Activated CD8-positive, alpha-beta memory T cell treated with anti-CD3 and anti-CD28 coated beads, Interleukin-2, amount 10 ng/mL, durations not matched to agents 7 days and 5 days (primary cell): ENCODE measurements around the gene PPP1R12B. TPM values are rescaled to one million over a fixed set of nuclear protein-coding genes. Genes with fewer than 3 reads are reported as not detected.
"Not testable (repeated sequence)": the region's sequence is repeated elsewhere in the genome, so short reads cannot be mapped to it uniquely, and the experiment has no call there.

ENCODE experiments used
- ATAC-seq: fragments of 150-1000 bp; cut with Tn5 transposase; one replicate; pipeline ENCODE4 v1.10.0; 2021; ENCODE audit warnings: moderate library complexity
- CTCF ChIA-PET: fragments of 350-600 bp; sonication (Branson Sonifier 250); formaldehyde crosslinking; loops from one replicate; lab custom pipeline; 2021; ENCODE audit warnings: antibody characterized with exemption; lab: Charles Lee
- DNase-seq: peaks from one replicate; pipeline ENCODE4 v3.0.0-alpha.2; 2020
- H3K27ac Mint-ChIP-seq: one replicate; pipeline ENCODE4 v1.8.0; 2021; ENCODE audit warnings: mild to moderate bottlenecking, mixed read lengths
- H3K27me3 Mint-ChIP-seq: one replicate; pipeline ENCODE4 v1.8.0; 2021; ENCODE audit warnings: mixed read lengths
- H3K36me3 Mint-ChIP-seq: one replicate; pipeline ENCODE4 v1.8.0; 2021; ENCODE audit warnings: mild to moderate bottlenecking, mixed read lengths
- H3K4me1 Mint-ChIP-seq: one replicate; pipeline ENCODE4 v1.8.0; 2021; ENCODE audit warnings: mixed read lengths
- H3K4me3 Mint-ChIP-seq: one replicate; pipeline ENCODE4 v1.8.0; 2021; ENCODE audit warnings: mild to moderate bottlenecking, moderate library complexity, mixed read lengths
- H3K9me3 Mint-ChIP-seq: one replicate; pipeline ENCODE4 v1.8.0; 2022; ENCODE audit warnings: low read depth, mixed read lengths
- total RNA-seq, 2 experiments: library from RNA; stranded (reverse); gene quantifications; one replicate each; pipeline ENCODE4 v1.2.3, GENCODE V29; 2021

Gene PPP1R12B
- total RNA-seq, 2 experiments from 2014 or later, result 20.3 to 34.2 TPM

GRCh38 chr1:202417141-202417540 is 68.6 kb downstream of the PPP1R12B start:
- DNase-seq, H3K4me1 Mint-ChIP-seq, CTCF ChIA-PET, ATAC-seq, H3K36me3 Mint-ChIP-seq, H3K27me3 Mint-ChIP-seq, H3K27ac Mint-ChIP-seq, H3K9me3 Mint-ChIP-seq, H3K4me3 Mint-ChIP-seq: not testable (repeated sequence)

- H3K27me3 Mint-ChIP-seq, H3K27ac Mint-ChIP-seq, H3K9me3 Mint-ChIP-seq, H3K4me1 Mint-ChIP-seq, CTCF ChIA-PET, ATAC-seq, DNase-seq, H3K4me3 Mint-ChIP-seq, H3K36me3 Mint-ChIP-seq: not testable (repeated sequence)
Observed at GRCh38 chr1:202417762-202418201, 69.3 kb downstream of the PPP1R12B start.

- CTCF ChIA-PET, DNase-seq, H3K9me3 Mint-ChIP-seq, H3K4me3 Mint-ChIP-seq, H3K27ac Mint-ChIP-seq, ATAC-seq, H3K4me1 Mint-ChIP-seq, H3K27me3 Mint-ChIP-seq, H3K36me3 Mint-ChIP-seq: not testable (repeated sequence)
Observed at GRCh38 chr1:202419731-202420130, 71.2 kb downstream of the PPP1R12B start.

GRCh38 chr1:202420422-202421094 is 72.1 kb downstream of the PPP1R12B start:
- H3K27ac Mint-ChIP-seq, H3K4me1 Mint-ChIP-seq, H3K27me3 Mint-ChIP-seq, DNase-seq, ATAC-seq, H3K36me3 Mint-ChIP-seq, CTCF ChIA-PET, H3K9me3 Mint-ChIP-seq, H3K4me3 Mint-ChIP-seq: not testable (repeated sequence)

DNA sequence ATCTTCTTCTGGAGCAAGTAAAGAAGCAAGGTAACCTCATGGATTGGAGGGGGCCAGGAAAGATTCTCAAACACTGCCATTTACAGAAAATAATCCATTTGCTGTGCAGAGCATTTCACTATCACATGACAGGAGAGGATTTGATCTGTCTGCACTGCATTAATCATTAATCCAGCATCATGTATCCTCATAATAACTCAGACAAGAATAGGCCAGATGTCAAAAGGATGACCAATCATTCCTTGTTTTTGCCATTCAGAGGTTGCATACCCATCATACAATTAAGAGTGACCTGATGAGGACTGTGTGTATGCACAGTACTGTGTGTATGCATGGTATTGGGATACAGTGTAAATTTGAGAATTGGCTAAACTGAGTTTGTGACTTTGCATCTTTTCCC is 74.2 kb downstream of the PPP1R12B start:
- ATAC-seq, H3K27me3 Mint-ChIP-seq, H3K27ac Mint-ChIP-seq, H3K36me3 Mint-ChIP-seq, H3K4me3 Mint-ChIP-seq, CTCF ChIA-PET, H3K4me1 Mint-ChIP-seq, H3K9me3 Mint-ChIP-seq, DNase-seq: not testable (repeated sequence)

GRCh38 chr1:202424260-202424659 is 75.8 kb downstream of the PPP1R12B start:
- H3K9me3 Mint-ChIP-seq, H3K36me3 Mint-ChIP-seq, DNase-seq, CTCF ChIA-PET, H3K27me3 Mint-ChIP-seq, H3K4me1 Mint-ChIP-seq, H3K4me3 Mint-ChIP-seq, H3K27ac Mint-ChIP-seq, ATAC-seq: not testable (repeated sequence)

GRCh38 chr1:202430111-202430510 is 81.6 kb downstream of the PPP1R12B start:
- H3K4me1 Mint-ChIP-seq, H3K4me3 Mint-ChIP-seq, CTCF ChIA-PET, H3K36me3 Mint-ChIP-seq, ATAC-seq, DNase-seq, H3K9me3 Mint-ChIP-seq, H3K27ac Mint-ChIP-seq, H3K27me3 Mint-ChIP-seq: not testable (repeated sequence)

GRCh38 chr1:202432338-202432737 is 83.8 kb downstream of the PPP1R12B start:
- DNase-seq, H3K36me3 Mint-ChIP-seq, H3K4me1 Mint-ChIP-seq, H3K27me3 Mint-ChIP-seq, ATAC-seq, CTCF ChIA-PET, H3K4me3 Mint-ChIP-seq, H3K9me3 Mint-ChIP-seq, H3K27ac Mint-ChIP-seq: not testable (repeated sequence)

DNA sequence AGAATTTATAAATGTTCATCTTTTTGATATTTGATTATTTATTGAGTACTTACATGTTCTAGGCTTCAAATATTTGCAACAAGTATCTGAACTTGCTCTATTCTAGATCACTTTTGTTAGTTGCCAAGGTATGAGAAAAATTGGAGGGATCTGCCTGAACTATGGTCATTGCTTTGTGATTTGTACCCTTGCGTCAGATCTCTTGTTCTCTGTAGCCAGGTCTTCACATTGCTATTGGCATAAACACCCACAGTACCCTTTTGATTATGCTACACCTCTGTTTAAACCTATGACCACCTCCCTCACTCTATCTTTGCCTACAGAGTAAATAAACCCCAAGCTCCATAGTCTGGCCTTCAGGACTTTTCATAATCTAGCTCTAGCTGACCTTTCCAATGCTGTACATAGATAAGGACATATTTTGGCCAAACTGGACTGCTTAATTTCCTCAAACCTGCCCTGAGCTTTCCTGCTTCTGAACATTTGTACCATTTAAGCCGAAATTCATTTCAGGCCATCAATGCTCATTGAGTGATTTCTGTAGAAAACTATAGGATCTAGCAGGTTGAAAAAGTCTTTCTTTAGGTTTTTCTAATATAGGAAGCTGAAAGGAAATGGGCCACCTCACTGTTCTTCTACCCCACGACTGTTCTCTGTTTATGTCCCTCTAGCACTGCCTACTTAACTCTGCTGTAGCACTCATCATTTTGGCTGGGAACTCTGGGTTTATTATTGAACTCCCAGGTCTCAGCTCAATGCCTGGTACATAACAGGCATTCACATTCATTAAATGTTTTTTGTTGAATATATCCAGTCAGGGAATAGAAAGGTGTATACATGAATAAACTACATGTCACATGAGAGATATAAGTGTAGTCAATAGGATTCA is 84.9 kb downstream of the PPP1R12B start:
- ATAC-seq (no peak), DNase-seq (no peak)
- Mint-ChIP-seq H3K4me1 (no peaks in the 10 kb centered on the region), H3K36me3 (peaks cover 9% of the 10 kb centered on the region), H3K9me3 (no peaks in the 10 kb centered on the region), H3K27ac (no peak overlapping the region), H3K27me3 (no peaks in the 10 kb centered on the region), H3K4me3 (no peak overlapping the region)
- CTCF ChIA-PET, result no interaction called here

- DNase-seq, result no peak
- H3K9me3 Mint-ChIP-seq, result no peaks in the 10 kb centered on the region
- ATAC-seq, result no peak
- no peak overlapping the region for H3K4me3 Mint-ChIP-seq
- H3K27ac Mint-ChIP-seq, result no peak overlapping the region
- H3K27me3 Mint-ChIP-seq, result no peaks in the 10 kb centered on the region
- CTCF ChIA-PET, result no interaction called here
- H3K36me3 Mint-ChIP-seq, result peaks cover 9% of the 10 kb centered on the region
- H3K4me1 Mint-ChIP-seq, result no peaks in the 10 kb centered on the region
Observed at GRCh38 chr1:202434059-202434458, 85.6 kb downstream of the PPP1R12B start.

DNA sequence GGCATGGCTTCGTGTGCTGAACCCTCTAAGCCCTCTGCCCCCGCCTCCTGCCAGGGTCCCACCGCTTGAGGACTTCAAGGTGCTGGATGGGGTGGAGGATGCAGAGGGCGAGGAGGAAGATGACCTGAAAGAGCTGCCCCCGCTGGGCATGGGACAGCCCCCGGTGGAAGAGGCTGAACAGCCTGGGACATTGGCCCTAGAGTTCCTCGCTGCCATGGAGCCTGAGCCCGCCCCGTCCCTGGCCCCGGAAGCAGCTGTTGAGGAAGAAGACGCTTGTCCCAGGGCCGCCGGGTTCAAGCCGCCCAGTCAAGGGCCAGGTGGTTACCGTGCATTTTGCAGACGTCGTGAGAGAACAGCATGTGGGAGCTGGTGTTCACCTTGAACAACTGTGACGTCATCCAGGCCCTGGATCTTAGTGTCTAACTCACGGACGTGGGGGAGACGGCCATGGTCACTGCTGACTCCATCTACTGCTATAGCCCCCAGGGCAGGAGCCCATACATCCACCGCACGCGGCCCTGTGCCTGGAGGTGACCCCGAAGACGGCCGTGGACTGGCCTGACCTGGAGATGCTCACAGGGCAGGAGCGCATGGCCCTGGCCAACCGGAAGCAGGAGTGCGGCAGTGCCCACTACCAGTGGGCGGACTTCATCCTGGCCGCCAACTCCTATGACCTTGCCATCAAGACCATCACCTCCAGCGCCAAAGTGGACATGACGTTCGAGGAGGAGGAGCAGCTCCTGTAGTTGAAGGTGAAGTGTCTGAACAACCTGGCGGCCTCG is 90.1 kb downstream of the PPP1R12B start:
- Mint-ChIP-seq H3K4me3 (no peak overlapping the region), H3K27me3 (no peaks in the 10 kb centered on the region), H3K9me3 (no peaks in the 10 kb centered on the region), H3K4me1 (no peaks in the 10 kb centered on the region), H3K36me3 (peaks cover 5% of the 10 kb centered on the region), H3K27ac (no peak overlapping the region)
- ATAC-seq (no peak), DNase-seq (no peak)
- CTCF ChIA-PET, result no interaction called here

DNA sequence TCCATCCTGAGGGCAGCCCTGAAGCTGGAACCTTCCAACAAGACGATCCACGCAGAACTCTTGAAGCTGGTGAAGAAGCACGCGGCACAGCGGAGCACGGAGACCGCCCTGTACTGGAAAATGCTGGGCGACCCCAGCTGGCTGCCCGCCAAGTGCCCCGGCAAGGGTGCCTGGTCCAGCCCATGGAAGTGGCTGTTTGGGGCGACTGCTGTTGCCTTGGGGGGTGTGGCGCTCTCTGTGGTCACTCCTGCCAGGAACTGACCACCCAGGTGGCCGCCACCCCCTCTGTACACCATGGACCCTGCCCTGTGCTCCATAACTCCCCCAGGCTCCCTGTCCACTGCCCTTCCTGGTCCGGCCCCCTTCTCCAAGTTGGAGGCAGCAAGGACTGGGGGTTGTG is 90.8 kb downstream of the PPP1R12B start:
- no peaks in the 10 kb centered on the region for H3K27me3 Mint-ChIP-seq
- CTCF ChIA-PET, result no interaction called here
- no peak overlapping the region for H3K27ac Mint-ChIP-seq
- DNase-seq, result no peak
- no peak overlapping the region for H3K4me3 Mint-ChIP-seq
- peaks cover 4% of the 10 kb centered on the region for H3K36me3 Mint-ChIP-seq
- no peaks in the 10 kb centered on the region for H3K9me3 Mint-ChIP-seq
- ATAC-seq, result no peak
- H3K4me1 Mint-ChIP-seq, result no peaks in the 10 kb centered on the region

- H3K27me3 Mint-ChIP-seq, H3K4me1 Mint-ChIP-seq, H3K9me3 Mint-ChIP-seq, DNase-seq, H3K36me3 Mint-ChIP-seq, CTCF ChIA-PET: not testable (repeated sequence)
- ATAC-seq, result peak; percentile 53
- Mint-ChIP-seq H3K27ac (peak overlapping the region; percentile 20), H3K4me3 (peak overlapping the region; percentile 23)
Observed at GRCh38 chr1:202448140-202448539, 99.6 kb downstream of the PPP1R12B start.
